Fibroblast of lung (primary cell): ENCODE data around the gene FPR1.

Source experiments
- EZH2 ChIP-seq: IDR thresholded peaks from 2 replicates; pipeline ENCODE4 v1.5.1; 2012; ENCODE audit warnings: low read length, control low read depth, mild to moderate bottlenecking; ENCODE audit errors: missing control alignments
- TF ChIP-seq, protein P1 (sequence below), 2 donors: IDR thresholded peaks in 1 of 2; conservative IDR thresholded peaks in 1 of 2; 1 replicate in 1 of 2; 2 replicates in 1 of 2; pipeline ENCODE4 v1.5.1; 2011 to 2012; ENCODE audit warnings: low read length in 2 of 2, control low read depth in 1 of 2, inconsistent platforms in 1 of 2, low read depth in 1 of 2, mild to moderate bottlenecking in 1 of 2

DNA sequence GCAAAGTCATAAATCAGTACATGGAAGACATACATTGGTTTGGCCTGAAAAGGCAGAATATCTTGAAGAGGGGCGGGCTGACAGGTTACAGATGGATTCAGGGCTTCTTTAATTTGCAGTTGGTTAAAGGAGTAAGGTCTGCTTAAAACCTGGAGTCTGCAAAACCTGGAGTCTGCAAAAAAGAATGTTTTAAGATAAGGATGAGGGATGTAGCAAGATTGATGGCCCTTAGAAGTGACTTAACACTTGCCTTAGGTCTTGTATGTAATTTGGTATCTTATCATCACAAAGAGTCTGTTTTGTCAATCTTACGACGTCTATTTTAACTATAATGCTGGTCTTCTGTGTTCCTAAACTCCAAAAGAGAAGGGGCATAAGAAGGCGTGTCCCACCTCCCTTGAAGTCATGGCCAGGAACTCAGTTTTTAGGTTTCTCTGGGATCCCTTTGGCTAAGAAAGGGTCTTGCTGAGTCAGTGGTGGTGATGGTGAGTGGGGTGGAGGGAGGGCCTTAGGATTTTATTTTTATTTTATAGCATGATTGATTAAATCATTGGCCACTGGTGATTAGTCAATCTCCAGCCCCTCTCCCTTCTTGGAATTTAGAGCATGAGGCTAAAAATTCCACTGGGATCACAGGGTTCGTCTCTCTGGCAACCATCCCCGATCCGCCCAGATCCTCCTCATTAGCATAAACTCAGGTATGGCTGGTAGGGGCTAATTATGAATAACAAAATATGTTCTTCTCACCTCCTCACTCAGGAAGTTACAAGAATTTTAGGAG, 17.7 kb downstream of the FPR1 start:
- TF ChIP-seq, protein P1, sequence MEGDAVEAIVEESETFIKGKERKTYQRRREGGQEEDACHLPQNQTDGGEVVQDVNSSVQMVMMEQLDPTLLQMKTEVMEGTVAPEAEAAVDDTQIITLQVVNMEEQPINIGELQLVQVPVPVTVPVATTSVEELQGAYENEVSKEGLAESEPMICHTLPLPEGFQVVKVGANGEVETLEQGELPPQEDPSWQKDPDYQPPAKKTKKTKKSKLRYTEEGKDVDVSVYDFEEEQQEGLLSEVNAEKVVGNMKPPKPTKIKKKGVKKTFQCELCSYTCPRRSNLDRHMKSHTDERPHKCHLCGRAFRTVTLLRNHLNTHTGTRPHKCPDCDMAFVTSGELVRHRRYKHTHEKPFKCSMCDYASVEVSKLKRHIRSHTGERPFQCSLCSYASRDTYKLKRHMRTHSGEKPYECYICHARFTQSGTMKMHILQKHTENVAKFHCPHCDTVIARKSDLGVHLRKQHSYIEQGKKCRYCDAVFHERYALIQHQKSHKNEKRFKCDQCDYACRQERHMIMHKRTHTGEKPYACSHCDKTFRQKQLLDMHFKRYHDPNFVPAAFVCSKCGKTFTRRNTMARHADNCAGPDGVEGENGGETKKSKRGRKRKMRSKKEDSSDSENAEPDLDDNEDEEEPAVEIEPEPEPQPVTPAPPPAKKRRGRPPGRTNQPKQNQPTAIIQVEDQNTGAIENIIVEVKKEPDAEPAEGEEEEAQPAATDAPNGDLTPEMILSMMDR (conservative IDR thresholded peaks at IDR 0.05 in 1 of 2, IDR thresholded peaks at IDR 0.05 in 1 of 2; ENCODE audit: low read depth in 1 of 2, low read length in 2 of 2): no peak
- no peak for TF ChIP-seq EZH2
